ENCODE measurements around the gene ARNT2. TPM values are rescaled to one million over a fixed set of nuclear protein-coding genes. Genes with fewer than 3 reads are reported as not detected.

The ARNT2 gene
- total and polyA plus RNA-seq, 3 donors from 2014 or later: 34.3 to 58.7 (median 50.2) TPM

GRCh38 chr15:80503319-80503952 lies 99.3 kb downstream of the ARNT2 start:
- no peak for DNase-seq
- Histone ChIP-seq H3K36me3 (ENCODE audit: low read depth, missing control alignments) (no peaks in the 10 kb centered on the region), H3K4me1 (peaks cover 49% of the 10 kb centered on the region), H3K9me3 (no peaks in the 10 kb centered on the region), H3K27me3 (no peaks in the 10 kb centered on the region), H3K4me3 (no peak overlapping the region), H3K27ac (peak overlapping the region; percentile 75 to 79)
- TF ChIP-seq POLR2A (IDR thresholded peaks at IDR 0.05) (no peak), CTCF (IDR thresholded peaks at IDR 0.05) (no peak)
- 57 to 59% methylated on average over 10 to 11 of the region's 11 CpGs for WGBS, 2 donors
- intact Hi-C loops (cut with DNase I; ENCODE audit: low total_unique reads): no loop called here

- H3K27me3 ChIP-seq: no peaks in the 10 kb centered on the region
- TF ChIP-seq CTCF (IDR thresholded peaks at IDR 0.05): no peak
- TF ChIP-seq POLR2A (IDR thresholded peaks at IDR 0.05): no peak
- H3K4me1 ChIP-seq: peaks cover 34% of the 10 kb centered on the region
- intact Hi-C loops (cut with DNase I; ENCODE audit: low total_unique reads): no loop called here
- WGBS, 2 donors: 93 to 95% methylated on average over 9 of the region's 9 CpGs
- DNase-seq: no peak
- peak overlapping the region; percentile 56 to 79 for H3K27ac ChIP-seq
- no peaks in the 10 kb centered on the region for H3K36me3 ChIP-seq (ENCODE audit: low read depth, missing control alignments)
- H3K4me3 ChIP-seq: no peak overlapping the region
- no peaks in the 10 kb centered on the region for H3K9me3 ChIP-seq
These were observed 100.7 kb downstream of the ARNT2 start for GRCh38 chr15:80504931-80505330.

GRCh38 chr15:80506286-80506893 lies 102.2 kb downstream of the ARNT2 start:
- 69 to 88% methylated on average over 5 of the region's 5 CpGs for WGBS, 2 donors
- intact Hi-C loops (cut with DNase I; ENCODE audit: low total_unique reads): no loop called here
- TF ChIP-seq POLR2A (IDR thresholded peaks at IDR 0.05): no peak
- TF ChIP-seq CTCF (IDR thresholded peaks at IDR 0.05): no peak

GRCh38 chr15:80507131-80507530 lies 102.9 kb downstream of the ARNT2 start:
- H3K9me3 ChIP-seq: no peaks in the 10 kb centered on the region
- H3K36me3 ChIP-seq (ENCODE audit: low read depth, missing control alignments): no peaks in the 10 kb centered on the region
- 73 to 82% methylated on average over 5 of the region's 5 CpGs for WGBS, 2 donors
- no peaks in the 10 kb centered on the region for H3K27me3 ChIP-seq
- H3K27ac ChIP-seq: no peak overlapping the region
- TF ChIP-seq POLR2A (IDR thresholded peaks at IDR 0.05) (no peak), CTCF (IDR thresholded peaks at IDR 0.05) (no peak)
- peaks cover 22% of the 10 kb centered on the region for H3K4me1 ChIP-seq
- DNase-seq: no peak
- no peak overlapping the region for H3K4me3 ChIP-seq
- intact Hi-C loops (cut with DNase I; ENCODE audit: low total_unique reads): no loop called here

More at GRCh38 chr15:80506286-80506893, 102.2 kb downstream of the ARNT2 start:
- no peaks in the 10 kb centered on the region for H3K36me3 ChIP-seq (ENCODE audit: low read depth, missing control alignments)
- no peak overlapping the region for H3K27ac ChIP-seq
- no peaks in the 10 kb centered on the region for H3K9me3 ChIP-seq
- no peak overlapping the region for H3K4me3 ChIP-seq
- H3K4me1 ChIP-seq: peaks cover 22% of the 10 kb centered on the region
- H3K27me3 ChIP-seq: no peaks in the 10 kb centered on the region
- no peak for DNase-seq

All from testis (tissue), 3 donors.